ENCODE results near the gene FAM83G. TPM values are rescaled to one million over a fixed set of nuclear protein-coding genes. Genes with fewer than 3 reads are reported as not detected.

The FAM83G gene
- total and polyA plus RNA-seq, 2 experiments from 2014 or later = 7.6 to 44.5 TPM

DNA sequence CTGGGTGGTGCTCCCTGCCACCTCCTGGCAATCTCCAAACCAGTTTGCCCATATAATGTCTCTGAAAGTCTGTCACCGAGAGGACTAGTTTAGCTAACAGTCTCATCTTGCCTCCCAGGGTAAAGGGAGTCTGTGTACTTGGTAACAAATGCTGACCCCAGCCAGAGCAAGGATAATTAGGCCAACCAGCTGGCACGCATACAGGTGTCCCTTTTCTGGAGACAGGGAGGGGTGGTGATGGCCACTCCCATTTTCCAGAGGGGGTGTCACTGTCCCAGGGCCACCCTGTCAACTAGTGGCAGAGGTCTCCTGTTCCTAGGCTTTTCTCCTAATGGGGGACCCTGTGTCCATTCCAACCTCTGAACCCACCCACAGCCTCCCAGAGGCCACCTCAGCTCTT, 8.1 kb downstream of the FAM83G start:
- Histone ChIP-seq H3K27me3 (ENCODE audit: insufficient read depth) (no peaks in the 10 kb centered on the region), H3K36me3 (ENCODE audit: insufficient read depth) (no peaks in the 10 kb centered on the region), H3F3A (replicated peaks; ENCODE audit: low read depth) (no peaks in the 10 kb centered on the region), H3K79me2 (replicated peaks; ENCODE audit: insufficient read depth) (peaks cover 70% of the 10 kb centered on the region), H3K4me1 (ENCODE audit: insufficient read depth) (no peaks in the 10 kb centered on the region), H3K27ac (ENCODE audit: low read depth) (no peak overlapping the region), H3K9me2 (ENCODE audit: insufficient read depth) (no peaks in the 10 kb centered on the region), H3K4me2 (no peak overlapping the region), H3K4me3 (no peak overlapping the region), H2AFZ (no peak overlapping the region), H4K20me1 (replicated peaks; ENCODE audit: insufficient read depth) (peaks cover 35% of the 10 kb centered on the region; the same call in 1 of the 2 replicates)
- Mint-ChIP-seq H3K27ac (no peak overlapping the region), H3K36me3 (ENCODE audit: low read depth) (peaks cover 32% of the 10 kb centered on the region), H3K4me3 (no peak overlapping the region), H3K4me1 (peaks cover 10% of the 10 kb centered on the region; the same call in 2 of the 3 replicates), H3K27me3 (ENCODE audit: insufficient read depth, low read depth, poor library complexity) (peaks cover 6% of the 10 kb centered on the region), H3K9me3 (peaks cover 15% of the 10 kb centered on the region; the same call in 2 of the 3 replicates)
- no peak for TF ChIP-seq JUNB (IDR thresholded peaks at IDR 0.05; ENCODE audit: unreplicated experiment)
- TF ChIP-seq EZH2 (IDR thresholded peaks at IDR 0.05; ENCODE audit: low read depth, unreplicated experiment) = no peak
- no peak for TF ChIP-seq NANOG (IDR thresholded peaks at IDR 0.05; ENCODE audit: borderline replicate concordance)
- TF ChIP-seq, protein P1, sequence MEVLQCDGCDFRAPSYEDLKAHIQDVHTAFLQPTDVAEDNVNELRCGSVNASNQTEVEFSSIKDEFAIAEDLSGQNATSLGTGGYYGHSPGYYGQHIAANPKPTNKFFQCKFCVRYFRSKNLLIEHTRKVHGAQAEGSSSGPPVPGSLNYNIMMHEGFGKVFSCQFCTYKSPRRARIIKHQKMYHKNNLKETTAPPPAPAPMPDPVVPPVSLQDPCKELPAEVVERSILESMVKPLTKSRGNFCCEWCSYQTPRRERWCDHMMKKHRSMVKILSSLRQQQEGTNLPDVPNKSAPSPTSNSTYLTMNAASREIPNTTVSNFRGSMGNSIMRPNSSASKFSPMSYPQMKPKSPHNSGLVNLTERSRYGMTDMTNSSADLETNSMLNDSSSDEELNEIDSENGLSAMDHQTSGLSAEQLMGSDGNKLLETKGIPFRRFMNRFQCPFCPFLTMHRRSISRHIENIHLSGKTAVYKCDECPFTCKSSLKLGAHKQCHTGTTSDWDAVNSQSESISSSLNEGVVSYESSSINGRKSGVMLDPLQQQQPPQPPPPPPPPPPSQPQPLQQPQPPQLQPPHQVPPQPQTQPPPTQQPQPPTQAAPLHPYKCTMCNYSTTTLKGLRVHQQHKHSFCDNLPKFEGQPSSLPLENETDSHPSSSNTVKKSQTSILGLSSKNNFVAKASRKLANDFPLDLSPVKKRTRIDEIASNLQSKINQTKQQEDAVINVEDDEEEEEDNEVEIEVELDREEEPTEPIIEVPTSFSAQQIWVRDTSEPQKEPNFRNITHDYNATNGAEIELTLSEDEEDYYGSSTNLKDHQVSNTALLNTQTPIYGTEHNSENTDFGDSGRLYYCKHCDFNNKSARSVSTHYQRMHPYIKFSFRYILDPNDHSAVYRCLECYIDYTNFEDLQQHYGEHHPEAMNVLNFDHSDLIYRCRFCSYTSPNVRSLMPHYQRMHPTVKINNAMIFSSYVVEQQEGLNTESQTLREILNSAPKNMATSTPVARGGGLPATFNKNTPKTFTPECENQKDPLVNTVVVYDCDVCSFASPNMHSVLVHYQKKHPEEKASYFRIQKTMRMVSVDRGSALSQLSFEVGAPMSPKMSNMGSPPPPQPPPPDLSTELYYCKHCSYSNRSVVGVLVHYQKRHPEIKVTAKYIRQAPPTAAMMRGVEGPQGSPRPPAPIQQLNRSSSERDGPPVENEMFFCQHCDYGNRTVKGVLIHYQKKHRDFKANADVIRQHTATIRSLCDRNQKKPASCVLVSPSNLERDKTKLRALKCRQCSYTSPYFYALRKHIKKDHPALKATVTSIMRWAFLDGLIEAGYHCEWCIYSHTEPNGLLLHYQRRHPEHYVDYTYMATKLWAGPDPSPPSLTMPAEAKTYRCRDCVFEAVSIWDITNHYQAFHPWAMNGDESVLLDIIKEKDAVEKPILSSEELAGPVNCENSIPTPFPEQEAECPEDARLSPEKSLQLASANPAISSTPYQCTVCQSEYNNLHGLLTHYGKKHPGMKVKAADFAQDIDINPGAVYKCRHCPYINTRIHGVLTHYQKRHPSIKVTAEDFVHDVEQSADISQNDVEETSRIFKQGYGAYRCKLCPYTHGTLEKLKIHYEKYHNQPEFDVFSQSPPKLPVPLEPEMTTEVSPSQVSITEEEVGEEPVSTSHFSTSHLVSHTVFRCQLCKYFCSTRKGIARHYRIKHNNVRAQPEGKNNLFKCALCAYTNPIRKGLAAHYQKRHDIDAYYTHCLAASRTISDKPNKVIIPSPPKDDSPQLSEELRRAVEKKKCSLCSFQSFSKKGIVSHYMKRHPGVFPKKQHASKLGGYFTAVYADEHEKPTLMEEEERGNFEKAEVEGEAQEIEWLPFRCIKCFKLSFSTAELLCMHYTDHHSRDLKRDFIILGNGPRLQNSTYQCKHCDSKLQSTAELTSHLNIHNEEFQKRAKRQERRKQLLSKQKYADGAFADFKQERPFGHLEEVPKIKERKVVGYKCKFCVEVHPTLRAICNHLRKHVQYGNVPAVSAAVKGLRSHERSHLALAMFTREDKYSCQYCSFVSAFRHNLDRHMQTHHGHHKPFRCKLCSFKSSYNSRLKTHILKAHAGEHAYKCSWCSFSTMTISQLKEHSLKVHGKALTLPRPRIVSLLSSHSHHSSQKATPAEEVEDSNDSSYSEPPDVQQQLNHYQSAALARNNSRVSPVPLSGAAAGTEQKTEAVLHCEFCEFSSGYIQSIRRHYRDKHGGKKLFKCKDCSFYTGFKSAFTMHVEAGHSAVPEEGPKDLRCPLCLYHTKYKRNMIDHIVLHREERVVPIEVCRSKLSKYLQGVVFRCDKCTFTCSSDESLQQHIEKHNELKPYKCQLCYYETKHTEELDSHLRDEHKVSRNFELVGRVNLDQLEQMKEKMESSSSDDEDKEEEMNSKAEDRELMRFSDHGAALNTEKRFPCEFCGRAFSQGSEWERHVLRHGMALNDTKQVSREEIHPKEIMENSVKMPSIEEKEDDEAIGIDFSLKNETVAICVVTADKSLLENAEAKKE (CRISPR knock-in tag; IDR thresholded peaks at IDR 0.05) = no peak
- no peak for TF ChIP-seq POLR2AphosphoS5 (IDR thresholded peaks at IDR 0.05; ENCODE audit: low read depth)
- TF ChIP-seq CTCF (conservative IDR thresholded peaks at IDR 0.05; ENCODE audit: low read depth in 2 of 2) = no peak
- no peak for TF ChIP-seq STAT1 (IDR thresholded peaks at IDR 0.05; ENCODE audit: unreplicated experiment)
- TF ChIP-seq ZNF114 (CRISPR knock-in tag; IDR thresholded peaks at IDR 0.05) = no peak
- TF ChIP-seq EZH2phosphoT487 (IDR thresholded peaks at IDR 0.05; ENCODE audit: unreplicated experiment) = no peak
- no peak for TF ChIP-seq ZNF331 (CRISPR knock-in tag; IDR thresholded peaks at IDR 0.05; ENCODE audit: low read depth)
- TF ChIP-seq, protein P2, sequence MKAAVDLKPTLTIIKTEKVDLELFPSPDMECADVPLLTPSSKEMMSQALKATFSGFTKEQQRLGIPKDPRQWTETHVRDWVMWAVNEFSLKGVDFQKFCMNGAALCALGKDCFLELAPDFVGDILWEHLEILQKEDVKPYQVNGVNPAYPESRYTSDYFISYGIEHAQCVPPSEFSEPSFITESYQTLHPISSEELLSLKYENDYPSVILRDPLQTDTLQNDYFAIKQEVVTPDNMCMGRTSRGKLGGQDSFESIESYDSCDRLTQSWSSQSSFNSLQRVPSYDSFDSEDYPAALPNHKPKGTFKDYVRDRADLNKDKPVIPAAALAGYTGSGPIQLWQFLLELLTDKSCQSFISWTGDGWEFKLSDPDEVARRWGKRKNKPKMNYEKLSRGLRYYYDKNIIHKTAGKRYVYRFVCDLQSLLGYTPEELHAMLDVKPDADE (IDR thresholded peaks at IDR 0.05) = no peak
- DNase-seq (ENCODE audit: low spot score) (no peak), ATAC-seq (no peak)
